Measurements from ENCODE around the gene INSR. TPM values are rescaled to one million over a fixed set of nuclear protein-coding genes. Genes with fewer than 3 reads are reported as not detected.

The INSR gene
- total and polyA plus RNA-seq, 4 donors: 5.8 to 64.6 (median 20.9) TPM

GRCh38 chr19:7142771-7143170, 151.4 kb downstream of the INSR start:
- Histone ChIP-seq H3K9me3 (ENCODE audit: control insufficient read depth in 4 of 4, insufficient read depth in 3 of 4, low read length in 3 of 4) (peaks cover 0 to 4% (median 1%) of the 10 kb centered on the region in 4 donors), H3K4me1 (ENCODE audit: control insufficient read depth in 5 of 5, insufficient read depth in 5 of 5, low read length in 5 of 5) (no peaks in the 10 kb centered on the region), H3K9ac (ENCODE audit: insufficient read depth in 1 of 2, low read length in 2 of 2) (no peak overlapping the region), H3K27me3 (ENCODE audit: control insufficient read depth in 3 of 3, insufficient read depth in 3 of 3, low read length in 2 of 3) (no peaks in the 10 kb centered on the region), H3K36me3 (ENCODE audit: control insufficient read depth in 4 of 4, insufficient read depth in 4 of 4, low read length in 4 of 4) (peaks cover 17 to 30% (median 24%) of the 10 kb centered on the region in 4 donors), H3K4me3 (no peak overlapping the region), H3K27ac (ENCODE audit: low read depth in 1 of 2, low read length in 1 of 2) (no peak overlapping the region)
- TF ChIP-seq CTCF (IDR thresholded peaks at IDR 0.05; ENCODE audit: control extremely low read depth, extremely low read depth): no peak
- WGBS, 2 donors: 97 to 98% methylated on average over 22 of the region's 22 CpGs
- no peak for ATAC-seq (ENCODE audit: insufficient read depth, low FRiP score)
- no peak for DNase-seq

GRCh38 chr19:7140137-7140536, 154.1 kb downstream of the INSR start:
- Histone ChIP-seq H3K27me3 (ENCODE audit: control insufficient read depth in 3 of 3, insufficient read depth in 3 of 3, low read length in 2 of 3) (no peaks in the 10 kb centered on the region), H3K9me3 (ENCODE audit: control insufficient read depth in 4 of 4, insufficient read depth in 3 of 4, low read length in 3 of 4) (peaks cover 0 to 3% (median 0%) of the 10 kb centered on the region in 4 donors), H3K4me1 (ENCODE audit: control insufficient read depth in 5 of 5, insufficient read depth in 5 of 5, low read length in 5 of 5) (no peaks in the 10 kb centered on the region), H3K4me3 (no peak overlapping the region), H3K9ac (ENCODE audit: insufficient read depth in 1 of 2, low read length in 2 of 2) (no peak overlapping the region), H3K27ac (ENCODE audit: low read depth in 1 of 2, low read length in 1 of 2) (no peak overlapping the region), H3K36me3 (ENCODE audit: control insufficient read depth in 4 of 4, insufficient read depth in 4 of 4, low read length in 4 of 4) (peaks cover 19 to 32% (median 27%) of the 10 kb centered on the region in 4 donors)
- ATAC-seq (ENCODE audit: insufficient read depth, low FRiP score): no peak
- DNase-seq: no peak
- 88 to 91% methylated on average over 2 of the region's 2 CpGs for WGBS, 2 donors
- TF ChIP-seq CTCF (IDR thresholded peaks at IDR 0.05; ENCODE audit: control extremely low read depth, extremely low read depth): no peak

- Histone ChIP-seq H3K27ac (ENCODE audit: low read depth in 1 of 2, low read length in 1 of 2) (no peak overlapping the region), H3K9me3 (ENCODE audit: control insufficient read depth in 4 of 4, insufficient read depth in 3 of 4, low read length in 3 of 4) (peaks cover 0 to 3% (median 0%) of the 10 kb centered on the region in 4 donors), H3K4me3 (no peak overlapping the region), H3K4me1 (ENCODE audit: control insufficient read depth in 5 of 5, insufficient read depth in 5 of 5, low read length in 5 of 5) (no peaks in the 10 kb centered on the region), H3K27me3 (ENCODE audit: control insufficient read depth in 3 of 3, insufficient read depth in 3 of 3, low read length in 2 of 3) (no peaks in the 10 kb centered on the region), H3K9ac (ENCODE audit: insufficient read depth in 1 of 2, low read length in 2 of 2) (no peak overlapping the region), H3K36me3 (ENCODE audit: control insufficient read depth in 4 of 4, insufficient read depth in 4 of 4, low read length in 4 of 4) (peaks cover 19 to 32% (median 28%) of the 10 kb centered on the region in 4 donors)
- ATAC-seq (ENCODE audit: insufficient read depth, low FRiP score) (no peak), DNase-seq (no peak)
- 98 to 100% methylated on average over 1 of the region's 1 CpG for WGBS, 2 donors
- TF ChIP-seq CTCF (IDR thresholded peaks at IDR 0.05; ENCODE audit: control extremely low read depth, extremely low read depth): no peak
Observed at GRCh38 chr19:7139095-7139494, 155.1 kb downstream of the INSR start.

- no peaks in the 10 kb centered on the region for H3K27me3 ChIP-seq (ENCODE audit: control insufficient read depth in 3 of 3, insufficient read depth in 3 of 3, low read length in 2 of 3)
- WGBS, 2 donors: 94 to 100% methylated on average over 1 of the region's 1 CpG
- DNase-seq (no peak), ATAC-seq (ENCODE audit: insufficient read depth, low FRiP score) (no peak)
- H3K9ac ChIP-seq (ENCODE audit: insufficient read depth in 1 of 2, low read length in 2 of 2): no peak overlapping the region
- peaks cover 19 to 32% (median 28%) of the 10 kb centered on the region in 4 donors for H3K36me3 ChIP-seq (ENCODE audit: control insufficient read depth in 4 of 4, insufficient read depth in 4 of 4, low read length in 4 of 4)
- H3K27ac ChIP-seq (ENCODE audit: low read depth in 1 of 2, low read length in 1 of 2): no peak overlapping the region
- H3K9me3 ChIP-seq (ENCODE audit: control insufficient read depth in 4 of 4, insufficient read depth in 3 of 4, low read length in 3 of 4): peaks cover 0 to 3% (median 0%) of the 10 kb centered on the region in 4 donors
- no peaks in the 10 kb centered on the region for H3K4me1 ChIP-seq (ENCODE audit: control insufficient read depth in 5 of 5, insufficient read depth in 5 of 5, low read length in 5 of 5)
- no peak for TF ChIP-seq CTCF (IDR thresholded peaks at IDR 0.05; ENCODE audit: control extremely low read depth, extremely low read depth)
- no peak overlapping the region for H3K4me3 ChIP-seq
Observed at GRCh38 chr19:7138402-7138801, 155.8 kb downstream of the INSR start.

All from lung (tissue), 12 donors.